GM18505 (cell line): ENCODE data around the gene FBXL7.

ENCODE experiments used
- ATAC-seq: cut with Tn5 transposase; IDR thresholded peaks from one replicate; pipeline ENCODE4 v1.9.1; 2021; ENCODE audit not compliant: unreplicated experiment
- POLR2A ChIP-seq: IDR thresholded peaks from 4 replicates; pipeline ENCODE4 v1.6.1; 2011; ENCODE audit warnings: borderline replicate concordance; ENCODE audit not compliant: insufficient read depth, insufficient read length; ENCODE audit errors: extremely low read depth

Gene FBXL7

GRCh38 chr5:15499528-15500324 lies at the start of gene FBXL7:
FBXL7 (plus strand) TSS chr5:15500180.
- no peak for TF ChIP-seq POLR2A
- peak; percentile 48 for ATAC-seq

GRCh38 chr5:15450473-15450872 lies 49.5 kb upstream of the FBXL7 start:
- no peak for ATAC-seq
- no peak for TF ChIP-seq POLR2A

GRCh38 chr5:15450949-15451348 lies 49.0 kb upstream of the FBXL7 start:
- TF ChIP-seq POLR2A: no peak
- no peak for ATAC-seq

- ATAC-seq: no peak
- TF ChIP-seq POLR2A: no peak
Measured at GRCh38 chr5:15452030-15452429, 48.0 kb upstream of the FBXL7 start.

GRCh38 chr5:15452781-15453180 lies 47.2 kb upstream of the FBXL7 start:
- no peak for TF ChIP-seq POLR2A
- ATAC-seq: no peak

GRCh38 chr5:15459200-15459599 lies 40.8 kb upstream of the FBXL7 start:
- TF ChIP-seq POLR2A: no peak

GRCh38 chr5:15463231-15463980 lies 36.6 kb upstream of the FBXL7 start:
- TF ChIP-seq POLR2A: no peak
- no peak for ATAC-seq

More at GRCh38 chr5:15459200-15459599, 40.8 kb upstream of the FBXL7 start:
- ATAC-seq: no peak

- no peak for ATAC-seq
- TF ChIP-seq POLR2A: no peak
Measured at GRCh38 chr5:15472116-15472515, 27.9 kb upstream of the FBXL7 start.

GRCh38 chr5:15474143-15474719 lies 25.7 kb upstream of the FBXL7 start:
- TF ChIP-seq POLR2A: no peak
- no peak for ATAC-seq

GRCh38 chr5:15475367-15475766 lies 24.6 kb upstream of the FBXL7 start:
- TF ChIP-seq POLR2A: no peak
- ATAC-seq: no peak

GRCh38 chr5:15476977-15477376 lies 23.0 kb upstream of the FBXL7 start:
- no peak for ATAC-seq
- no peak for TF ChIP-seq POLR2A

GRCh38 chr5:15480436-15480835 lies 19.5 kb upstream of the FBXL7 start:
- ATAC-seq: no peak
- TF ChIP-seq POLR2A: no peak

GRCh38 chr5:15483351-15484097 lies 16.5 kb upstream of the FBXL7 start:
- ATAC-seq: no peak
- TF ChIP-seq POLR2A: no peak
